ACHN (cell line): ENCODE results near the gene GASK1A.

Source experiments
- DNase-seq: peaks from one replicate; pipeline ENCODE4 v3.0.0-alpha.2; 2015
- in situ Hi-C: cut with HindIII; loops from 2 replicates; pipeline ENCODE4 v1.10.0; 2017; ENCODE audit warnings: low sequenced_read_pairs, low pct_ligation_motif_present, low pct_unique_long_range_greater_than_20kb

The GASK1A gene

GRCh38 chr3:43023746-43024145, 44.6 kb downstream of the GASK1A start:
- no peak for DNase-seq
- in situ Hi-C loops: no loop called here

GRCh38 chr3:43024181-43024885, 45.2 kb downstream of the GASK1A start:
- in situ Hi-C loops: no loop called here
- DNase-seq: no peak

GRCh38 chr3:43025423-43025822, 46.3 kb downstream of the GASK1A start:
- in situ Hi-C loops: no loop called here
- no peak for DNase-seq

- in situ Hi-C loops: no loop called here
- DNase-seq: no peak
Measured at GRCh38 chr3:43028001-43028400, 48.9 kb downstream of the GASK1A start.

GRCh38 chr3:43028678-43029490, 49.8 kb downstream of the GASK1A start:
- in situ Hi-C loops: no loop called here
- no peak for DNase-seq

- DNase-seq: no peak
- in situ Hi-C loops: no loop called here
Measured at GRCh38 chr3:43030162-43030935, 51.2 kb downstream of the GASK1A start.

GRCh38 chr3:43031485-43031884, 52.4 kb downstream of the GASK1A start:
- in situ Hi-C loops: no loop called here
- DNase-seq: no peak

- in situ Hi-C loops: no loop called here
- no peak for DNase-seq
Measured at GRCh38 chr3:43031889-43032545, 52.9 kb downstream of the GASK1A start.

GRCh38 chr3:43032646-43033628, 53.8 kb downstream of the GASK1A start:
- no peak for DNase-seq
- in situ Hi-C loops: no loop called here

GRCh38 chr3:43034200-43034599, 55.1 kb downstream of the GASK1A start:
- in situ Hi-C loops: no loop called here
- DNase-seq: no peak

- in situ Hi-C loops: no loop called here
Measured at GRCh38 chr3:43034911-43035310, 55.8 kb downstream of the GASK1A start.

GRCh38 chr3:43035801-43036365, 56.8 kb downstream of the GASK1A start:
- no peak for DNase-seq
- in situ Hi-C loops: no loop called here

More at GRCh38 chr3:43034911-43035310, 55.8 kb downstream of the GASK1A start:
- no peak for DNase-seq

GRCh38 chr3:43036621-43037423, 57.7 kb downstream of the GASK1A start:
- no peak for DNase-seq
- in situ Hi-C loops: no loop called here

GRCh38 chr3:43038010-43038409, 58.9 kb downstream of the GASK1A start:
- in situ Hi-C loops: no loop called here
- DNase-seq: no peak

- in situ Hi-C loops: no loop called here
- DNase-seq: no peak
Measured at GRCh38 chr3:43041517-43041916, 62.4 kb downstream of the GASK1A start.

- no peak for DNase-seq
- in situ Hi-C loops: no loop called here
Measured at GRCh38 chr3:43043071-43043766, 64.1 kb downstream of the GASK1A start.
